Breast epithelium (tissue), 3 donors: Measurements from ENCODE around the gene TMEM182.

ENCODE experiments used
- POLR2A ChIP-seq: fragments of 450-650 bp; IDR thresholded peaks from one replicate; pipeline ENCODE4 v1.6.1; 2016; ENCODE audit warnings: antibody characterized with exemption, mild to moderate bottlenecking, moderate library complexity
- POLR2AphosphoS5 ChIP-seq, 3 donors: sonication (generic); formaldehyde crosslinking; IDR thresholded peaks; one replicate each; pipeline ENCODE4 v1.6.1; 2017; ENCODE audit warnings: antibody characterized with exemption in 3 of 3

GRCh38 chr2:102717308-102718018, 44.4 kb upstream of the TMEM182 start:
- TF ChIP-seq POLR2AphosphoS5 (IDR thresholded peaks at IDR 0.05): no peak
- TF ChIP-seq POLR2A: no peak
